PFSK-1 (cell line): ENCODE data around the gene DENR.

Experiments
- FOXP2 ChIP-seq: optimal IDR thresholded peaks from 2 replicates; pipeline ENCODE3; 2011; ENCODE audit warnings: borderline replicate concordance, control low read depth, inconsistent platforms; ENCODE audit not compliant: insufficient read depth; ENCODE audit errors: extremely low read length, extremely low read depth
- POLR2AphosphoS5 ChIP-seq: IDR thresholded peaks from 2 replicates; pipeline ENCODE4 v1.6.1; 2012; ENCODE audit warnings: low read depth, mild to moderate bottlenecking, control low read depth, low read length, moderate library complexity
- REST ChIP-seq, 2 experiments: IDR thresholded peaks; 2 replicates each; pipeline versions ENCODE4 v1.6.1 to v1.8.0; 2011 to 2012; ENCODE audit warnings: low read depth in 2 of 2, low read length in 2 of 2, control low read depth in 1 of 2, inconsistent platforms in 1 of 2, mild to moderate bottlenecking in 1 of 2, moderate library complexity in 1 of 2; ENCODE audit not compliant: insufficient read depth in 1 of 2
- SIN3A ChIP-seq: IDR thresholded peaks from 2 replicates; pipeline ENCODE4 v1.6.1; 2012; ENCODE audit warnings: mild to moderate bottlenecking, low read length, moderate library complexity, borderline replicate concordance; ENCODE audit not compliant: insufficient read depth
- TAF1 ChIP-seq: IDR thresholded peaks from 2 replicates; pipeline ENCODE4 v1.6.1; 2012; ENCODE audit warnings: low read length, control low read depth, borderline replicate concordance; ENCODE audit not compliant: insufficient read depth

DENR gene

GRCh38 chr12:122754790-122755189, 2.2 kb downstream of the DENR start:
- TF ChIP-seq SIN3A (no peak), FOXP2 (no peak), POLR2AphosphoS5 (no peak), REST (IDR thresholded peaks at IDR 0.05; ENCODE audit: insufficient read depth in 1 of 2, low read depth in 2 of 2, low read length in 2 of 2) (no peak), TAF1 (no peak)

GRCh38 chr12:122757568-122757967, 4.9 kb downstream of the DENR start:
- TF ChIP-seq TAF1 (no peak), REST (IDR thresholded peaks at IDR 0.05; ENCODE audit: insufficient read depth in 1 of 2, low read depth in 2 of 2, low read length in 2 of 2) (no peak), SIN3A (no peak), FOXP2 (no peak), POLR2AphosphoS5 (no peak)

GRCh38 chr12:122785503-122785902, 32.9 kb downstream of the DENR start:
- no peak for TF ChIP-seq SIN3A
- no peak for TF ChIP-seq POLR2AphosphoS5
- no peak for TF ChIP-seq TAF1
- TF ChIP-seq FOXP2 = no peak
- no peak for TF ChIP-seq REST (IDR thresholded peaks at IDR 0.05; ENCODE audit: insufficient read depth in 1 of 2, low read depth in 2 of 2, low read length in 2 of 2)

GRCh38 chr12:122788387-122788786, 35.8 kb downstream of the DENR start:
- TF ChIP-seq POLR2AphosphoS5 = no peak
- no peak for TF ChIP-seq SIN3A
- no peak for TF ChIP-seq REST (IDR thresholded peaks at IDR 0.05; ENCODE audit: insufficient read depth in 1 of 2, low read depth in 2 of 2, low read length in 2 of 2)
- TF ChIP-seq FOXP2 = no peak
- no peak for TF ChIP-seq TAF1

- TF ChIP-seq POLR2AphosphoS5 = no peak
- TF ChIP-seq TAF1 = no peak
- no peak for TF ChIP-seq FOXP2
- TF ChIP-seq SIN3A = no peak
- TF ChIP-seq REST (IDR thresholded peaks at IDR 0.05; ENCODE audit: insufficient read depth in 1 of 2, low read depth in 2 of 2, low read length in 2 of 2) = no peak
These were observed 37.0 kb downstream of the DENR start for GRCh38 chr12:122789637-122790036.
